Muscle layer of colon (tissue), 2 donors: ENCODE data around the gene CLTB.
"Not testable (repeated sequence)": the region's sequence is repeated elsewhere in the genome, so short reads cannot be mapped to it uniquely, and the experiment has no call there.

ENCODE experiments used
- H3K27ac ChIP-seq: one replicate; pipeline ENCODE4 v1.7.0; 2013; ENCODE audit warnings: low read depth, mild to moderate bottlenecking, low read length, moderate library complexity
- H3K27me3 ChIP-seq, 2 donors: one replicate each; pipeline ENCODE4 v1.7.0; 2013; ENCODE audit warnings: low read length in 2 of 2, mild to moderate bottlenecking in 2 of 2; ENCODE audit not compliant: insufficient read depth in 2 of 2, control insufficient read depth in 1 of 2
- H3K36me3 ChIP-seq: one replicate; pipeline ENCODE4 v1.7.0; 2013; ENCODE audit warnings: mild to moderate bottlenecking, low read length; ENCODE audit not compliant: insufficient read depth
- H3K4me1 ChIP-seq: one replicate; pipeline ENCODE4 v1.7.0; 2013; ENCODE audit warnings: mild to moderate bottlenecking, low read length; ENCODE audit not compliant: insufficient read depth
- H3K4me3 ChIP-seq, 2 donors: one replicate each; pipeline ENCODE4 v1.7.0; 2013; ENCODE audit warnings: low read length in 2 of 2, low read depth in 1 of 2, mild to moderate bottlenecking in 1 of 2, moderate library complexity in 1 of 2
- H3K9ac ChIP-seq: one replicate; pipeline ENCODE4 v1.7.0; 2013; ENCODE audit warnings: low read length
- H3K9me3 ChIP-seq: one replicate; pipeline ENCODE4 v1.7.0; 2013; ENCODE audit warnings: mild to moderate bottlenecking, low read length
- donor health status: abdominal sarcoma.
- donor health status: Adenocarcinoma of cecum.

The CLTB gene

GRCh38 chr5:176444742-176445141 lies 28.4 kb upstream of the CLTB start:
- Histone ChIP-seq H3K4me3 (no peak overlapping the region), H3K36me3 (no peaks in the 10 kb centered on the region), H3K27ac (no peak overlapping the region), H3K27me3 (peaks cover 0 to 7% of the 10 kb centered on the region in 2 donors), H3K4me1 (peaks cover 18% of the 10 kb centered on the region), H3K9ac (no peak overlapping the region), H3K9me3 (no peaks in the 10 kb centered on the region)

GRCh38 chr5:176442911-176443310 lies 26.6 kb upstream of the CLTB start:
- H3K4me1 ChIP-seq, H3K9ac ChIP-seq, H3K36me3 ChIP-seq, H3K27ac ChIP-seq, H3K9me3 ChIP-seq, H3K4me3 ChIP-seq, H3K27me3 ChIP-seq: not testable (repeated sequence)

DNA sequence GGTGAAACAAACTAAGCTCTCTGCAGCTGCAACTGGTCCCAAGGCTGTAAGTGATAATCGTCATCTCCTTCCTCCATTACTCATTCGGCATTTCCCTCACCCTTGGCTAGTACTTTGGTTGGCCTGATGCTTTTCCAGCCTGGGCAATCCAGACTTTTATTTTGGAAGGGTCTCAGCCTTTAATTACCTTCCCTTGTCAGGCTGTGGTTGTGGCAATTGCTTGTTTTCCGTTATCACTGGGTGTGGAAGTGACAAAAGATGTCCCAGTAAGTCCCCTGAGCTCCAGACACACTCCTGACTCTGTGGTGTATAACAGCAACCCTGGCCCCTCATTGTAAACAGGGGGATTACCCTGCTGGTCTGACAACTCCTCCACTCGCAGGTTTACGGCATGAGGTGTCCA lies 25.6 kb upstream of the CLTB start:
- Histone ChIP-seq H3K27me3 (peaks cover 0 to 7% of the 10 kb centered on the region in 2 donors), H3K4me1 (peaks cover 3% of the 10 kb centered on the region), H3K36me3 (no peaks in the 10 kb centered on the region), H3K9ac (no peak overlapping the region), H3K27ac (no peak overlapping the region), H3K4me3 (no peak overlapping the region), H3K9me3 (no peaks in the 10 kb centered on the region)

GRCh38 chr5:176440927-176441706 lies 24.8 kb upstream of the CLTB start:
- H3K36me3 ChIP-seq: no peaks in the 10 kb centered on the region

DNA sequence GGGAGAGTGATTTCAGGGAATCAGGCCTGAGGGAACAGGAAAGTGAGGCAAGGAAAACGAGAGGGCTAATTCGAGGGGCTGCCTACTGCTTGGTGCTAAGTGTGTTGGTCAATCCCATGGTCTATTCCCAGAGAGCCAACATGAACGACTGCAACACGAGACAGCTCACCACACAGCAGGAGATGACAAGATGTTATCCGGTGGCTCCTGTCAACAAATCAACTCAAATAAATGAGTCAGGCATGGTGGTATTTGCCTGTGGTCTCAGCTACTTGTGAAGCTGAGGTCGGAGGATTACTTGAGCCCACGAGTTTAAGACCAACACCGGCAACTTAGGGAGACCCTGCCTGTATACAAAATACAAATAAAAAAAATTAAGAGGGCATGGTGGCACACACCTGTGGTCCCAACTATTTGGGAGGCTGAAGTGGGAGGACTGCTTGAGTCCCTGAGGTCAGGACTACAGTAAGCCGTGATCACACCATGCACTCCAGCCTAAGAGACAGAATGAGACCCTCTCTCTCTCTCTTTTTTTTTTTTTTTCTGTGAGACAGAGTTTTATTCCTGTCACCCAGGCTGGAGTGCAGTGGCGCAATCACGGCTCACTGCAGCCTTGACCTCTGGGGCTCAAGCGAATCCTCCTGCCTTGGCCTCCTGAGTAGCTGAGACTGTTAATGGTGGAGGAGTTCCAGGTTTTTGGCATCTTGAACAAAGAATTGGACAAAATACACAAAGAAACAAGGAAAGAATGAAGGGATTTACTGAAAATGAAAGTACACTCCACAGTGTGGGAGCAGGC lies 22.8 kb upstream of the CLTB start:
- no peak overlapping the region for H3K9ac ChIP-seq
- no peak overlapping the region for H3K4me3 ChIP-seq
- no peaks in the 10 kb centered on the region for H3K9me3 ChIP-seq
- peaks cover 0 to 7% of the 10 kb centered on the region in 2 donors for H3K27me3 ChIP-seq
- H3K27ac ChIP-seq: no peak overlapping the region
- no peaks in the 10 kb centered on the region for H3K36me3 ChIP-seq
- no peaks in the 10 kb centered on the region for H3K4me1 ChIP-seq

More at GRCh38 chr5:176440927-176441706, 24.8 kb upstream of the CLTB start:
- no peak overlapping the region for H3K4me3 ChIP-seq
- H3K27me3 ChIP-seq: peaks cover 0 to 7% of the 10 kb centered on the region in 2 donors
- H3K9ac ChIP-seq: no peak overlapping the region
- H3K9me3 ChIP-seq: no peaks in the 10 kb centered on the region
- H3K27ac ChIP-seq: no peak overlapping the region
- no peaks in the 10 kb centered on the region for H3K4me1 ChIP-seq

- Histone ChIP-seq H3K4me3 (no peak overlapping the region), H3K36me3 (no peaks in the 10 kb centered on the region), H3K27ac (no peak overlapping the region), H3K9me3 (no peaks in the 10 kb centered on the region), H3K4me1 (no peaks in the 10 kb centered on the region), H3K9ac (no peak overlapping the region), H3K27me3 (peaks cover 0 to 2% of the 10 kb centered on the region in 2 donors)
Observed at GRCh38 chr5:176436656-176437055, 20.3 kb upstream of the CLTB start.

GRCh38 chr5:176432707-176433106 lies 16.4 kb upstream of the CLTB start:
- no peak overlapping the region for H3K9ac ChIP-seq
- no peaks in the 10 kb centered on the region for H3K4me1 ChIP-seq
- no peaks in the 10 kb centered on the region for H3K9me3 ChIP-seq
- H3K36me3 ChIP-seq: no peaks in the 10 kb centered on the region
- H3K4me3 ChIP-seq: no peak overlapping the region
- H3K27ac ChIP-seq: no peak overlapping the region
- H3K27me3 ChIP-seq: no peaks in the 10 kb centered on the region

DNA sequence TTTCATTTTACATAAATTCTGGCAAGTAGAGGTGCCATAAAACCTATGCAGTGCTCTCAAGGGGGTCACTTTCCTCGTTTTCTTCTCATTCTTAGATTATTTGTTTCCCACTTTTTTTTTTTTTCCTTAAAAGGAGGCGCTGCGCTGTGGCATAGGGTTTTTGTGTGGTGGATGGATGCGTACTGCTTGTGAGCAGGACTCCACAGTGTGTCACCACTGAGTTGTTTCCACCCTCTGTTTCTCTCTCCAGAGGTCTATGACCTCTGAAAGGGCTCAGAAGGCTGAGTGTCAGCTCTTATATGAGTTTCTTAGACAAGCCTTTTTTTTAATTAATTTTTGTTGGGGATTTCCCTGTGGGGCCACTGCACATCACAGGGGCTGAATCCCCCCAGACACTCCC lies 13.6 kb upstream of the CLTB start:
- no peaks in the 10 kb centered on the region for H3K9me3 ChIP-seq
- H3K36me3 ChIP-seq: no peaks in the 10 kb centered on the region
- H3K4me1 ChIP-seq: no peaks in the 10 kb centered on the region
- H3K27me3 ChIP-seq: no peaks in the 10 kb centered on the region
- H3K27ac ChIP-seq: no peak overlapping the region
- H3K9ac ChIP-seq: no peak overlapping the region
- H3K4me3 ChIP-seq: no peak overlapping the region

- Histone ChIP-seq H3K4me1 (no peaks in the 10 kb centered on the region), H3K27me3 (no peaks in the 10 kb centered on the region), H3K36me3 (no peaks in the 10 kb centered on the region), H3K4me3 (no peak overlapping the region), H3K9ac (no peak overlapping the region), H3K27ac (no peak overlapping the region), H3K9me3 (no peaks in the 10 kb centered on the region)
Observed at GRCh38 chr5:176427971-176428370, 11.6 kb upstream of the CLTB start.

DNA sequence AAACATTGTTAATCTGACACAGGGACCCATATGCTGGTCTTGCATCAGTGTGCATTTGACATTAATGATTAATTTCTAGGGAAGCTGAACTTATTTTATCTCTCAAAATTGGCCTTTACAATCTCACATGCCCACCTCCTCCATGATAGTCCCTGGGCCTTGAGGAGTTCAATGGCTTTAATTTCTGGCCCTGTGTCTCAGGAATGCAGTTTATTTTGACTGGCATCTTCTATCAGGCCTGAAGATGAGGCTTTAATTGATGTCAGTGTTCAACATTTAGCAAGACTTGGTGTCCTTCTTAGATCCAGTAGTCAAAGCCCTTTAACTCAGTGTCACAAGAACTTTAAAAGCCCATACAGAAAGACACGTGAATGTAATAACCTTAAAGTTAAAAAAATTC lies 10.5 kb upstream of the CLTB start:
- no peaks in the 10 kb centered on the region for H3K36me3 ChIP-seq
- no peaks in the 10 kb centered on the region for H3K4me1 ChIP-seq
- H3K27me3 ChIP-seq: no peaks in the 10 kb centered on the region
- H3K9ac ChIP-seq: no peak overlapping the region
- H3K9me3 ChIP-seq: no peaks in the 10 kb centered on the region
- no peak overlapping the region for H3K4me3 ChIP-seq
- no peak overlapping the region for H3K27ac ChIP-seq

GRCh38 chr5:176425791-176426190 lies 9.5 kb upstream of the CLTB start:
- no peaks in the 10 kb centered on the region for H3K9me3 ChIP-seq
- no peak overlapping the region for H3K27ac ChIP-seq
- H3K4me3 ChIP-seq: no peak overlapping the region
- no peaks in the 10 kb centered on the region for H3K36me3 ChIP-seq
- no peaks in the 10 kb centered on the region for H3K4me1 ChIP-seq
- H3K9ac ChIP-seq: no peak overlapping the region
- no peaks in the 10 kb centered on the region for H3K27me3 ChIP-seq
